HG03103 (cell line): ENCODE results near the gene PHLPP1.
"Not testable (repeated sequence)": the region's sequence is repeated elsewhere in the genome, so short reads cannot be mapped to it uniquely, and the experiment has no call there.

ENCODE experiments used
- ATAC-seq: cut with Tn5 transposase; IDR thresholded peaks from one replicate; pipeline ENCODE4 v1.9.1; 2021; ENCODE audit warnings: low read depth; ENCODE audit not compliant: unreplicated experiment

PHLPP1 gene

DNA sequence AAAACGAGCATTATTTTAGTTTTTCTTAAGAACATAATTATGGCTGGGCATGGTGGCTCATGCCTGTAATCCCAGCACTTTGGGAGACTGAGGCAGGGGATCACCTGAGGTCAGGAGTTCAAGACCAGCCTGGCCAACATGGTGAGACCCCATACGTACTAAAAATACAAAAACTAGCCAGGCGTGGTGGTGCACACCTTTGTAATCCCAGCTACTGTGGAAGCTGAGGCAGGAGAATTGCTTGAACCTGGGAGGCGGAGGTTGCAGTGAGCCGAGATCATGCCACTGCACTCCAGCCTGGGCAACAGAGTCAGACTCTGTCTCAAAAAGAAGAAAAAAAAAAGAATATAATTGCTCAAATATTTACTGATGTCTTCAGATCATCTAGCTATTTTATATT, 25.3 kb downstream of the PHLPP1 start:
- ATAC-seq: not testable (repeated sequence)

DNA sequence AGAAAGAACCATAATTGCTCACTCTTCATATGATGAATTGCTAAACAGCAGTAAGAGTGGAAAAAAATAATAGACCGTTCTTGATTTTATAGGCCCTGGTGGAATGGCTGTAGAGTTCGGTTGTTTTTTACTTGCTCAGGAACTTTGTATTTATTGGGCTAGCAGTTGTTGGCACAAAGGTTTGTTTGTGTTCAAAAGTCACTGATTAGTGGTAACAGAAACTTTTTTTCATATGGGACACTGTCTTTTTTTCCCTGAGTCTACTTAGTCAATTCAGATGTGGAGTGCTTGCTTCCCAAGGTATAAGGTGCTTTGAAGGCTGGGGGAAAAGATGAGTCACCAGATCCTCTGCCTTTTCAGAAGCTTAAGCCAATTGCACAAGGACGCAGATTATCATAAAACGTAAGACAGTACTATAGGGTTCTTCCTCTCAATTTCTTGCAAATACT, 25.8 kb downstream of the PHLPP1 start:
- ATAC-seq: no peak

DNA sequence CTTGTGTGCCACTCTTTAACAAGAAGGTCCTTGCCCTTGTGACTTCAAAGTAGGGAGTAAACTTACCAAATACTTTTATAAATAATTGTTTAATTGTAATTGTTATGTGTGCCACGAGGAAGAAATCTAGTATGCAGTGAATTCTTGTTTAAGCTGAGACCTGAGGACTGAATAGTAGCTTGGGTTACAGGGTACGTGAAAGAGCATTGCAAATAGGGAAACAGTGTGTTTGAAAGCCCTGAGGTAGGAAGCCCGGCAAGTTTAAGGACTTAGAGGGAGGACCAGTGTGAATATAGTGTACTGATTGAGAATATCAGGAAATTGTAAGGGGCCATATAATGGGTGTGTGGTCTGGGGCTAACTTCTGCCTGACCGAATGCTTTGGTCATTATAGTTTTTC, 26.2 kb downstream of the PHLPP1 start:
- ATAC-seq: no peak

DNA sequence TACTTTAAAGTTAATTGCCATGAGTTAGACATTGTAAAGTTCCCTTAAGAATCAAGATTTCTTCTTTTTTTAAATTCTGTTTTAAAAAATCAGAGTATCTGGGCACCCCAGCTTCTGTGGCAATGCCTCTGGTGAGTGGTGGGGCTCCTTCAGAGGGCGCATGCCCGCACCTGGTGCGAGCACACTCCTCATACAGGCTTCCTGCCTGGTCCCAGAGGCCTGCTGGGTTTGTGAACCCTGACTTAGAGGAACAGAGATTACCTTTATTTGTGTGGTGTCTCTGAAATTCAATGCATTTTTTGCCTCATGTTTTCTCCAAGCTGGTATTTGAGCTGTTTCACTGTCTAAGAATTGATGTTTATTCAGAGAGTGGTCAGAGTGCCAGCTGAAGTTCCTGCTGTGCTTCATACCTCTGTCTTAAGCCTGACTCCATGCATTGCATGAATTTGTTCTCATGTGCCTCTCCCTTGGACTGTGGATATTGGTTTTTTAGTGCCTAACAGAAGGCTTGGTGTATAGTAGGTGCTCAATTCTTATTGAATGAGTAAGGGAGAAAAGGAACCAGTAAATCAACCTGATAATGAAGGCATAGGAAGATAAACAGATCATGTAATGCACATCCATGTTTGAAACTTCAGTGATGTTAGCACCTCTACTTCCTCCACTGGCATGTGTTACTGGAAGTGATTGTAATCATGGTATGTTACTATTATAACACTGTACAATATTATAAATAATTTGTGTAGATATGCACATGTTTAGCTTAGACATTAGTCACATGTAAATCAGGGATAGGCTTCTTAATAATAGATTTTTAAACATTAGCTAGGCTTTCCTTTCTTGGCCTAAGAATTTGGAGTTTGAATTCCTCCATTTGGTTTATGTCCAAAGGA, 29.0 kb downstream of the PHLPP1 start:
- peak; percentile 73 for ATAC-seq

DNA sequence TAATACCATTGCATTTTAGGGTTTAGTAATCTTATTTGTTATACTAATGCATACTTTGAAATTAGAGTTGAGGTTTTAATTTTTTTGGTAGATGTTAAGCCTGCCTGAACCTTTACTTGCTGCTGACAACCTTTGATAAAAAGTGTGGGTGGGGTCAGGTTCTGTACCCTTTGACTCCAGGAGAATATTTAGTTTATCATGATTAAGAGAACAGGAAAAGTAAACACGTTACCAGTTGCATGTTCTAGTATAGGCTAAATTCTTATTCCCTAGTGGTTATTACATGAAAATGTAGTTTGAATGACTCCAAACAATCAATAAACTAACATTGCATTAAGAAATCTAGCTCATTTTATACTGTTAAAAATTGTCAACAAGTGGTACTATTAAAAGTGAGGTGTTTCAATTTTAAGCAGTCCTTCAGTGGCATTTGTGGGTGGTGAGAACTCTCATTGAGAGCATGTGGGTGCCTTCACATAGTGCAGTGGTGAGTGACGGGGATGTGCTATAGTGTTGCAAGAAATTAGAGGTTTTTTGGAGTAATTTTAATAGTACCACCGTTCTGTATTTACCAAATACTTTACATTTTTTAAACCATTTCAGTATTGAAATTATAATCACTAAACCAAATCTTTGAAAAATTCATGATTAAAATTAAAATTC, 29.9 kb downstream of the PHLPP1 start:
- ATAC-seq: no peak

DNA sequence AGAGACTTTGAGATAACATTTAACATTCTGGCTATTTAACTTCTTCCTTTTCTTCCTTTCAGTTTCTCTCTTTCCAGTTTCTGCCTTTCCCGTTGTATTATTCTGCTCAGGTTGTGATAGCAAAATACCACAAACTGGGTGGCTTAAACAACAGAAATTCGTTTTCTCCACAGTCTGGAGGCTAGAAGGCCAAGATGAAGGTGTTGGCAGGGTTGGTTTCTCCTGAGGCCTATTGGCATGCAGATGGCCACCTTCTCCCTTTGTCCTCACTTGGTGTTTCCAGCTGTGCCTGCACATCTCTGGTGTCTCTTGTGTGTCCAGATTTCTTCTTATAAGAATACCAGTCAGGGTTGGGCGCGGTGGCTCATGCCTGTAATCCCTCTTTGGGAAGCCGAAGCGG, 34.0 kb downstream of the PHLPP1 start:
- ATAC-seq: no peak

DNA sequence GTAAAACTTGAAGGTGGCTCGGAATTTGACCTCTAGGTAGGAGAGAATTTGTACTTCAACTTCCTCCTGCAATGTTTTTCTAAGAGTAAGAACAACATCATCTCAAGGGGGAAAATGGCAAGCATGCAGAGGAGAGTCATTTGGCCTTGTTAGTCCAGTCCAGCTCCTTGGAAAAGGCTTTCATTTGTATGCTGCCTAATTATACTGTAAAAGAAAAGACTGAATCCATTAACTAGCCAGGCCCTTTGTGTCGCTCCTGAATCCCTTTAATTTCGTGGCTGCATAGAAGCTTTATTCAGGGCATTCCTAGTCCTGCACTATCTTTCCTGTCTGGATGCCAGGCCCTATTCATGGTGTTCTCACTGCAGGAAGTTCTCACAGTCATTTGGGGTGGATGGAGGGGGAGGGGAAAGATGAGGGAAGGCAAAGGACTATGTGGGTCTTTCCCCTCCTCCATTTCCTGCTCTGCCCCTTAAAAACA, 36.0 kb downstream of the PHLPP1 start:
- no peak for ATAC-seq

DNA sequence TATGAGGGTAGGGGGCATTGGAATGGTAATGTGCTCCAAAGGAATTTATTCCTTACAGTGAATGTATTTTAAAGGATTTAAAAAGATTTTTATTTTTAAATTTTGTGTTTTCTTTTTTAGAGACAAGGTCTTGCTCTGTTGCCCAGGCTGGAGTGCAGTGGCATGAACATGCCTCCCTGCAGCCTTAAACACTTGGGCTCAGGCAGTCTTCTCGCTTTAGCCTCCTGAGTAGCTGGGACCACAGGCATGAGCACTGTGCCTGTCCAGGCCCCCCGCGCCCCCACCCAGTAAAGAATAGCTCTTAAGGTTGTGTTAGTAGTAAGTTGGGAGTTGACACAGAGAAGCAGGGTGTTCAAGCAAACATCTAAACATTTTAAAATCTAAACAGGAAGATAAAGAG, 36.6 kb downstream of the PHLPP1 start:
- ATAC-seq: no peak

DNA sequence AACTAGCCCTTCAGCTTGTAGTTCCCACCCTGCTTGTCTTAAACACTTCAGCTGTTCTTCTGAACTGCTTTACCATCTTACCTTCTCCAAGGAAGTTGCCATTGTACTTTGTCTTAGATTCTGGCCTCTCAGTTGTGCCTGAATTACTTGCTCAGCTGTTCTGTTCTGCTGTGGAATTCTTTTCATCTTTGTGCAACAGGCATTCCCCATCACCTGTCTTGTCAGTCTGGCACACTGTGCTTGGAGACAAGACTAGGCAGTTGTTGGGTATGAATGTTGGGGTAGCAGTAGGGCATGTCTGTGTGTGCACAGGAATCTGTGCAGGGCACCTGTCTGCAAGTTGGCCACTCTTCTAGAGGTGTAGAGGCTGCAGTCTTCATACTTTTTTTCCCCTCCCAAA, 38.7 kb downstream of the PHLPP1 start:
- no peak for ATAC-seq

DNA sequence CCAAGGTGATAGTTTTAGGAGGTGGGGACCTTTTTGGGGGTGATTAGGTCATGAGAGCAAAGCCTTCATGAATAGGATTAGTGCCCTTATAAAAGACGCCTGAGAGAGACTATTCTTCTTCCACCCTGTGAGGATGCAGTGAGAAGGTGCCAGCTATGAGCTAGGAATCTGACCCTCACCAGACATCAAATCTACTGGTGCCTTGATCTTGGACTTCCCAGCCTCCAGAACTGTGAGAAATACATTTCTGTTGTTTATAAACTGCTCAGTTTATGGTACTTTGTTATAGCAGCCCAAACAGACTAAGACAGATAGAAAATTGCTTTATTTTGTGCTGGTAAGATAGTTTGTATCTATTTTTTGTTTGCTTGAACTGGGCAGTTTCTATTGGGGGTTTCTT, 40.1 kb downstream of the PHLPP1 start:
- no peak for ATAC-seq

DNA sequence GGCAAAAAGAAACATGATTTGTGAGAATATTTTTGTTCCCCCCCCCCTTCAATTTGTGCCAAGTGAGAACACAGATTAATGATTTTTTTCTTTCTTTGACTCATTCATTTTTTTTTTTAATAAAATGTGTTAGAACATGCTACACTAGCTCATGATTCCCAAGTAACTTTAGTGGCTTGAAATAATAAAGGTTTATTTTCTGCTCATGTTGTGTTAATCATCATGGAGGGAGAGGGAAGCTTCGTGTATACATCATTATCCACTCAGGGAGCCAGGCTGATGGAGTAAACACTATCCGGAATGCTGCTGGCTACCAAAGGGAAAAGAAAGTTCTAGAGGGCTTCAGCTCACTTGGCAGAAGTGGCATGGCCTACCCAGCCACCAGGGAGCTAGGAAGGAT, 40.6 kb downstream of the PHLPP1 start:
- ATAC-seq: no peak

DNA sequence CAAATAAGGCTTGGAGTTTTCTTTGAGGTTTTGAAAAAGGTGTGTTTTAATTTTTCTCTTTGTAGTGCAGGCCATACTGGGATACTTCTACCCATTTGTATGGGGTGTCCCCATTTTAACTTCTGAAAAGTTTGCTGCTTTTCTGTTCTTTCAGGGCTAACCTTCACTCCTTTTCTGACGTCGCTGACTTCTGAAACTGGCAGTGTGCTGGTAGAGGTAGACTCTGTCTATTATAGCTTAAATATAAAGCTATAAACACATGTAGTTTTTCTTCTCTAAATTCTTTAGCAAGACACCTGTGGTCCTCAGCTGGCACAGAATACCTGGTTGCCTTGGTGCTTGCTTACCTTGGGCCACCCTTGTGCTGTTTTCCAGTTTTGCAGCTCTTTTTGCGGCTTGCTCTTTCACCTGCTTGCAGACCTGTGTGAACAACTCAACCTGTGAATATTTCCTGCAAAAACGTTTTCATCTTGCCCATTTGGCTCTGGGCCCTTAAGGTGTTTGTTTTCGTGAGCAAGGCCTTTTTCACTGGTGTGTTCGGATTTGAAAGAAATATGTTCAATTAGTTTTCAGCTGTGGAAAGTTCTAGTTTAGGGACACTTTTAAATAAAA, 42.2 kb downstream of the PHLPP1 start:
- ATAC-seq: no peak

DNA sequence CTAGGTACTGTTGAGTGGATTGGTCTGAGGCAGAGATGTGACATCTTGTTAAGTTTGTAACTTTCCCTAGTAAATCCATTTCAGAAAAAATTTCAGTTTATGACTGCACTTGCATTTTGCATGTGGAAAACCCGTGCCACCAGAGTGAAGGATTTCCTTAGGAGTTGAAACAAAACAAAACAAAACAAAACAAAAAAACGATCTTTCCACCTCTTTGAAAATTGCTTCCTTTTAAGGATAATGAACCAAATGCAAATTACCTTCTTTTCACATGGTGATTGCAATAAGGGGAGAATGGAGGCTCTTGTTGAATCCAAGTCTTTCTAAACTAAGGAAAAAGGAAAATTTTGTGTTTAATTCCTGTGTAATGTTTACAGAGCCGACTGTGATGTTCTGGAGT, 43.2 kb downstream of the PHLPP1 start:
- no peak for ATAC-seq

DNA sequence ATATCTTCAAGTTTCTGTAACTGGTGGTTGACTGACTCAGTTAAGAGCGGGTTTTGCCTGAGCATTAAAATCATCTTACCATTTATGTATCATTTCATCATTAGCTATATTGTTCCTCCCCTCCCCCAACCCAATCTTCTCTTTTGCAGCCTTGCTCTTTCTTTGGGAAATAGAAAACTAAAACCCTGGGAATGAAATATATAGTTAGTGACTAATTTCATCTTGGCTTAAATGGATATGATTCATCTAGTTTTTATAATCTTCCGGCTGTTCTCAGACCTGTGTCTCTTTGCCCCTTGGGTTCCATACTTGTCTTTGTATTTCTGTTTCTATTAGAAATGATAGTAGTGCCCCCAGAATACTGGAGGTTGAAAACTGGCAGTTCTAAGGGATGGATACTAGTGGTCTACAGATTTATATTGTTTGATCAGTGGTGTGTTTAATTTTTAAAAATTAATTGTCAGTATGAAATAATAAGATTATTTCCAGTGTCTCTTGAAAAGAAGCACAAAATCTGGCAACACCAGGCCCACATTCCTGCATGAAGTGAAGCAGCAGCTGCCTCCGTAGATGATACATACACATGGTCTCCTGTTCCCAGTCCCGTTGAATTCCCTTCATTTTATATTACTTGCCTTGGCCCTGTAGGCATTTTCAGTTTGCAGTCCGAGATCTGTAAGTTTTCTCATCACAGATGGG, 44.5 kb downstream of the PHLPP1 start:
- ATAC-seq: no peak

DNA sequence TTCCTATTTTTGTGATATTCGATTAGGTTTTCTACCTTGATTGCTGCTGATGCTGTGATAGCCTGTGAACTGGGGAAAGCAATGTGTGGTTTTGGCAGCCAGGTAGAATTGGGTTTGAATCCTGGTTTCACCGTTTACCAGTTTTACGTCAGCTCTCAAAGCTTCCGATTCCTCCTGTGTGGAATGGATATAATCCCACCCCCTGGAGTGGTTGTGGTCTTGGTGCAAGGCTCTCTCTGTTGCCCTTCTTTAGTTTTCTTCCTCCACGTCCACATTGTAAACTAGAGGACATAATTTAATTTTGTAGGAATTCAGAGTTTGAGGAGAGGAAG, 45.0 kb downstream of the PHLPP1 start:
- ATAC-seq: no peak

DNA sequence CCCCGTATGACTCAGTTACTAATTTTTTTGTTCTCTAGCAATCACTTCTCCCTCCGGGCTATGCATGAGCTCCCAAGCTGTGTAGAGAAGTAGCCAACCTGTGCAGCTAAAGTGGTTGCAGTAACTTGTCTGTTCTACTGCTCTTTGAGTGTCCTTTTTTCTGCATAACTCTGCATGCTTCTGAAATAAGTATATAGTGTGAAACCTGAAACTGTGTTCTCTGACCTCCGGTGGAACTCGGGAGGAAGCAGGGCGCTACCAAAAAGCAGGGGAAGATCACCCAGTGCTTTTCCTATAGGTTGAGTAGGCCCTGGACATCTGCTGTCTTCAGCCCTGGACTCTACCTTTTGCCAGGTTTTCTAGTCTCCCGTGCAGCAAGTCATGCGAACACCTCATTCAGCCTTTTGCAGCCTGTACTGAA, 47.8 kb downstream of the PHLPP1 start:
- no peak for ATAC-seq

DNA sequence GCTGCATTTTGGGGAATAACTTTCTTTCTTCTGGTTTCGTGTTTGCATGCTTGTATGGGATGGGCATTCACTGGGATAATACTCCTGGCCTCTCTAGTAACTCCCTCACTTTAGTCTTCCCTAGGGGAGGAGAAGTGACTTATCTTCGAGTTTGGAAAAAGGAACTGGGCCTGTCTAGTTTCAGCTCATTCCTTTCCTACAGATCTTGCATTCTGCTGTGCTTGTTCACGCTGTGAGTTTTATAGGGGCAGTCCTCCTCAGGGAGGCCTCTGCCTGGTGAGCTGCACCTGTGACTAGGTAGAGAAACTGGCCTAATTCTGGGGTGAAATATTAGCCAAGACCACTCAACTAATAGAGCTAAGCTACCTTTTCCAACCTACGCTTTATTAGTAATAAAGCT, 50.9 kb downstream of the PHLPP1 start:
- no peak for ATAC-seq

DNA sequence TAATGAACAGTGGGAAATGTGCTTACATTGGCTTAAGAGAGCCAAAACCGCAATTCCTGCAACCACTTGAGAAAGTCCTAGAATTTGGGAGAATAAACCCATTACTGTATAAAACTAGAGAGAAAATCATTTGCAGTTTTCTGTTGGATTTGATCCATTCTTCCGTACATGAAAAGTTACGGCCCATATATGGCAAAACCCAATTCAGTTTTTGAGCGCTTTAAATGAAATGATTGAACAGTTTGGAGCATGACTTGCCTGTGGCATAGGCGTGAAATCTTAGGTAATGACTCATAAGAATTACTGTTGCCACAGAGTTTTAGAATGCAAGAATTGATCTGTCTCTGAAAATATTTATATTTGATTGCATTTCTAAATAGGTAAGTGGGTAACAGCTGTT, 52.0 kb downstream of the PHLPP1 start:
- no peak for ATAC-seq

DNA sequence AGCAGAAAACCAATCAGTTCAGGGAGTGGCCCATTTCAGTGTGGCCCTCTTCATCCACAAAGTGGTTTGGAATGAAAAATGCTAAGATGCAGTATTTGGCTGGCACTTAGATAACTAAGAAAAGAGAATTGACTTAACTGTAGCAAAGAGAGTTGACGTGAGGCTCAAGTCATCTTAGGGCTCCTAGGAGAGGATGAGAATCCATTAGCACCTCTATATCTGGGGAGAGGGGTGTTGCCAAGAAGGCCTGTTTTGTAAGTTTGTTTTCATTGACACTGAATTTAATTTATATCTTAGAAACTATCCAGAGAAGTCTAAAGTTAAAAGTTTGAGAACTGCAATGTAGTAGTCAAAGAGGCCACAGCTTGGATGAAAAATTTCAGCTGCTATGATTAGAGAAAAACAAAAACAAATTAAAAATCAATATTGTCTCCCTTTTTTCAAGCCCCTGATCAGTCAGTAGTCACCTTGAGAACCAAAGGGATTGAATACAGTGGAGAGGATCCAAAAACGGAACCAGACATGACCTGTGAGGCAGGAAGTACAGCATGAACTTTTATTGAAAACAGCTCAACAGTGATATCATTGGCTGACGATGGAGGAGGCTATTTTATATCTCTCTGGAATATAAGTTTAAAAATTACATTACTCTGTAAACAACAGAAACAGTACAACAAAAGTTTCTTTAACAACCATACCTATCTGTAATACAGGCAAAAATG, 52.7 kb downstream of the PHLPP1 start:
- ATAC-seq: no peak

DNA sequence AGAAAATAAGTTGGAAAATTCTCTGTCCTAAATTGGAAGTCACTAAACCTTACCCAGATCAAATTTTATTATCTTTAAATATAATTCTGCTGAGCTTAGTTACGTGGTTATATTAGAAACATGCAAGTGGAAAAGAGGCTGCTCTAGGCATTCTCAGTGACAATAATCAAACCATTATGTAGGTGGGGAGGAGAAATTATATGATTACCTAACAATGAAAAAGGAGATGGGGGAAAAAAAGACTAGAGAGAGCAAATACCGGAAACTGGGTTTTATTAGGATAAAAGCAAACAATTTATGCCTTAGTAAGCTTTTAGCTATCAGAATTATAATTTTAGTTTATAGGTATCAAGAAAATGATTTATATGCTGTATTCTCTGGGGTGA, 53.2 kb downstream of the PHLPP1 start:
- no peak for ATAC-seq
